ENCODE data around the gene WDR93.

DNA sequence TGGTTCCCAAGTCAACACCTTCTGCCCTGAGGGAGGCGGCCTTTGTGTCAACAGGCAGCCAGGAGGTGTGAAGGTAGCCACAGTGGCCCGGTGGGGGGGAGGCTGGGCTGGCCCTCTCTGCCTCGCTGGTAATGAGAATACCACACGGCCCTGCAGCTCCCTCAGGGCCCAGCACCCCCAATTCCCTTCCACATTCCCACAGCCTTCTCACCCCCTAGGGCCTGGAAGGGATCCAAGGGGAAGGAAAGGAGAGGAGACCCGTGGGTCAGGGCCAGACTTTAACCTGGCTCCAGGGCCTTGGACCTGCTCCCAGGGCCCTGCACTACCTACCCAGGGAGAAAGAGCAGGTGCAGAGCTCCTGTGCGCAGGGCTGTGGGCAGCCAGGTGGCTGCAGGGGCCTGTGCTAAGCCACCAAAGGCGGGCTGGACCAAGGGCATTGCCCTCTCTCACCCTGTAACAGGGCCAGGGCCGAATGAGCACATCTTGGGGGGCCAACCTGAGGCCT lies 76.9 kb downstream of the WDR93 start:
- TF ChIP-seq, protein P1, sequence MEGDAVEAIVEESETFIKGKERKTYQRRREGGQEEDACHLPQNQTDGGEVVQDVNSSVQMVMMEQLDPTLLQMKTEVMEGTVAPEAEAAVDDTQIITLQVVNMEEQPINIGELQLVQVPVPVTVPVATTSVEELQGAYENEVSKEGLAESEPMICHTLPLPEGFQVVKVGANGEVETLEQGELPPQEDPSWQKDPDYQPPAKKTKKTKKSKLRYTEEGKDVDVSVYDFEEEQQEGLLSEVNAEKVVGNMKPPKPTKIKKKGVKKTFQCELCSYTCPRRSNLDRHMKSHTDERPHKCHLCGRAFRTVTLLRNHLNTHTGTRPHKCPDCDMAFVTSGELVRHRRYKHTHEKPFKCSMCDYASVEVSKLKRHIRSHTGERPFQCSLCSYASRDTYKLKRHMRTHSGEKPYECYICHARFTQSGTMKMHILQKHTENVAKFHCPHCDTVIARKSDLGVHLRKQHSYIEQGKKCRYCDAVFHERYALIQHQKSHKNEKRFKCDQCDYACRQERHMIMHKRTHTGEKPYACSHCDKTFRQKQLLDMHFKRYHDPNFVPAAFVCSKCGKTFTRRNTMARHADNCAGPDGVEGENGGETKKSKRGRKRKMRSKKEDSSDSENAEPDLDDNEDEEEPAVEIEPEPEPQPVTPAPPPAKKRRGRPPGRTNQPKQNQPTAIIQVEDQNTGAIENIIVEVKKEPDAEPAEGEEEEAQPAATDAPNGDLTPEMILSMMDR (IDR thresholded peaks at IDR 0.05) = no peak
- TF ChIP-seq, protein P2, sequence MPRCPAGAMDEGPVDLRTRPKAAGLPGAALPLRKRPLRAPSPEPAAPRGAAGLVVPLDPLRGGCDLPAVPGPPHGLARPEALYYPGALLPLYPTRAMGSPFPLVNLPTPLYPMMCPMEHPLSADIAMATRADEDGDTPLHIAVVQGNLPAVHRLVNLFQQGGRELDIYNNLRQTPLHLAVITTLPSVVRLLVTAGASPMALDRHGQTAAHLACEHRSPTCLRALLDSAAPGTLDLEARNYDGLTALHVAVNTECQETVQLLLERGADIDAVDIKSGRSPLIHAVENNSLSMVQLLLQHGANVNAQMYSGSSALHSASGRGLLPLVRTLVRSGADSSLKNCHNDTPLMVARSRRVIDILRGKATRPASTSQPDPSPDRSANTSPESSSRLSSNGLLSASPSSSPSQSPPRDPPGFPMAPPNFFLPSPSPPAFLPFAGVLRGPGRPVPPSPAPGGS (IDR thresholded peaks at IDR 0.05) = no peak
- TF ChIP-seq FOSL2 (IDR thresholded peaks at IDR 0.05) (no peak), FOSL2 (CRISPR knock-in tag; IDR thresholded peaks at IDR 0.05) (no peak), FOSB (CRISPR knock-in tag; IDR thresholded peaks at IDR 0.05) (no peak), TFCP2L1 (CRISPR knock-in tag; IDR thresholded peaks at IDR 0.05) (no peak), TP53 (CRISPR knock-in tag; IDR thresholded peaks at IDR 0.05) (no peak)
- TF ChIP-seq, protein P3, sequence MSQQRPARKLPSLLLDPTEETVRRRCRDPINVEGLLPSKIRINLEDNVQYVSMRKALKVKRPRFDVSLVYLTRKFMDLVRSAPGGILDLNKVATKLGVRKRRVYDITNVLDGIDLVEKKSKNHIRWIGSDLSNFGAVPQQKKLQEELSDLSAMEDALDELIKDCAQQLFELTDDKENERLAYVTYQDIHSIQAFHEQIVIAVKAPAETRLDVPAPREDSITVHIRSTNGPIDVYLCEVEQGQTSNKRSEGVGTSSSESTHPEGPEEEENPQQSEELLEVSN (IDR thresholded peaks at IDR 0.05; ENCODE audit: borderline replicate concordance, low read depth) = no peak

Data from A549 (cell line).